Vagina (tissue), 2 donors: ENCODE results near the gene ADAM17. TPM values are rescaled to one million over a fixed set of nuclear protein-coding genes. Genes with fewer than 3 reads are reported as not detected.

Source experiments
- DNase-seq, 2 donors: peaks; one replicate each; pipeline ENCODE4 v3.0.0-alpha.2; 2017; ENCODE audit errors: extremely low spot score in 2 of 2
- H3K27ac ChIP-seq: fragments of 200-600 bp; sonication (generic); one replicate; pipeline ENCODE4 v1.5.1; 2019
- H3K27me3 ChIP-seq: fragments of 200-600 bp; sonication (generic); one replicate; pipeline ENCODE4 v1.5.1; 2019
- H3K36me3 ChIP-seq, 2 donors: fragments of 200-600 bp; sonication (generic); one replicate each; pipeline ENCODE4 v1.5.1; 2017 to 2019
- H3K4me1 ChIP-seq: fragments of 200-600 bp; sonication (generic); one replicate; pipeline ENCODE4 v1.5.1; 2019
- H3K4me3 ChIP-seq, 2 donors: fragments of 200-600 bp; sonication (generic); 1 replicate in 1 of 2; 2 replicates in 1 of 2; pipeline ENCODE4 v1.5.1; 2016 to 2019
- H3K9me3 ChIP-seq: fragments of 200-600 bp; sonication (generic); one replicate; pipeline ENCODE4 v1.5.1; 2019
- POLR2A ChIP-seq, 2 donors: fragments of 450-650 bp; IDR thresholded peaks; one replicate each; pipeline ENCODE4 v1.6.1; 2017; ENCODE audit warnings: antibody characterized with exemption in 2 of 2, mild to moderate bottlenecking in 2 of 2, moderate library complexity in 2 of 2
- POLR2AphosphoS5 ChIP-seq, 2 donors: sonication (generic); formaldehyde crosslinking; IDR thresholded peaks; one replicate each; pipeline ENCODE4 v1.9.0; 2017; ENCODE audit warnings: antibody characterized with exemption in 2 of 2, mild to moderate bottlenecking in 2 of 2, low read depth in 1 of 2; ENCODE audit not compliant: insufficient read depth in 1 of 2
- intact Hi-C: fragments of 100-400 bp; cut with DNase I; formaldehyde crosslinking; loops from one replicate; pipeline ENCODE4 v1.15.1; 2023
- total RNA-seq: library from RNA; depleted of rRNA; stranded (reverse); fragments of >200 nt; gene quantifications from one replicate; pipeline ENCODE4 v1.2.3, GENCODE V29; 2016
- TF ChIP-seq, protein P1 (sequence below), 3 experiments: fragments of 450-650 bp in 2 of 3; fragments of 200-600 bp in 1 of 3; sonication (generic) in 1 of 3; IDR thresholded peaks; one replicate each; pipeline ENCODE4 v1.5.1; 2017 to 2019; ENCODE audit warnings: antibody characterized with exemption in 3 of 3, mild to moderate bottlenecking in 2 of 3, moderate library complexity in 2 of 3

ADAM17 gene
- total RNA-seq, 1 donor from 2014 or later = 33.4 TPM

DNA sequence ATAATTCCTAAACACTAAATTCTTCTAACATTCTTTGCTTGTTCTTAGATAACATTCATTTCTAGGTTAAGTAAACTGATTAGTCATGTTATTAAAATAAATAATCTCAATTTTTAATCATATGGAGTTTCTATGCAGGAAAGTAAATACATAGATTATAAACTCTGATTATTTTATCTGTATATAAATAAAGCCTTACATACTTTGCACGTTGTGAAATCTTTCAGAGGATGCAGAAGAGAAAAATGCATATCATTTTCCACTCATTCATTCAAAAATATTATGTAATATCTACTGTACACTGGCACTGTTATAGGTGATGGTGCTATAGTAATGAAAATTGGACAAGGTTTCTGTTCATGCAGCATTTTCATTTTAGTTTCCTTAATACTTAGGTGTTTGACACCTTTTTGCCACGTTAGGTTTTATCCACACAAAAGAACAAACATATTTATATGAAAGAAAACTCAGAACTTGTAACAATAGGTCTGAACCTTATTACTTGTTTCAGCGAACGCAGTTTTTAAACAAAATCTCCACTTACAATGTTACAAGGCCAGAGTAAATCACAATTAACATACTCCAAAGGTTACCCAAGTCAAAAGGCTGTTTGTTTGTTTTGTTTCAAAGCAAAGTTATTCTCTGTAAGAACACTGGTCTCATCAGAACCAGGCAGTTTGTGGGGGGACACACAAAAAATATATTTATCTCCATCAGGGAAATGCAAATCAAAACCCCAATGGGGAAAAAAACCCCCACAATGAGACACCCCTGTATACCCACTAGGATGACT is 27.4 kb downstream of the ADAM17 start:
- intact Hi-C loops = no loop called here

DNA sequence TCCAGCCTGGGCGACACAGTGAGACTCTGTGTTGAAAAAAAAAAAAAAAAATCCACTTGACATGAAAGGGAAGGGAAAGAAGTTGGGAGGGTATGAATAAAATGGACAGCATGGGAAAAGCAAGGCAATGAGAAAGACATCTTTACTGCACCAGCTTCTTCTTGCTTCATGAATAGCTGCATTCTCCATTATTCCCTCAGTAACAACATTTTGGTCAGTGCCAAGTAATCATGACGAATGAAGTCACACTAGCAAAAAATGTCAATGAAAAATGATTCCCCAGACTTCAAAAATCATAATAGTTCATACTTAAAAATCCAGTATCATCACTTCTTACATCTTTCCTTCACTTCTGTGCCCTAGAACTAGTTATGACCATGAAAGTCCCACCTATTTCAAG is 30.4 kb downstream of the ADAM17 start:
- TF ChIP-seq POLR2AphosphoS5 (IDR thresholded peaks at IDR 0.05; ENCODE audit: insufficient read depth in 1 of 2, low read depth in 1 of 2) = no peak
- TF ChIP-seq, protein P1, sequence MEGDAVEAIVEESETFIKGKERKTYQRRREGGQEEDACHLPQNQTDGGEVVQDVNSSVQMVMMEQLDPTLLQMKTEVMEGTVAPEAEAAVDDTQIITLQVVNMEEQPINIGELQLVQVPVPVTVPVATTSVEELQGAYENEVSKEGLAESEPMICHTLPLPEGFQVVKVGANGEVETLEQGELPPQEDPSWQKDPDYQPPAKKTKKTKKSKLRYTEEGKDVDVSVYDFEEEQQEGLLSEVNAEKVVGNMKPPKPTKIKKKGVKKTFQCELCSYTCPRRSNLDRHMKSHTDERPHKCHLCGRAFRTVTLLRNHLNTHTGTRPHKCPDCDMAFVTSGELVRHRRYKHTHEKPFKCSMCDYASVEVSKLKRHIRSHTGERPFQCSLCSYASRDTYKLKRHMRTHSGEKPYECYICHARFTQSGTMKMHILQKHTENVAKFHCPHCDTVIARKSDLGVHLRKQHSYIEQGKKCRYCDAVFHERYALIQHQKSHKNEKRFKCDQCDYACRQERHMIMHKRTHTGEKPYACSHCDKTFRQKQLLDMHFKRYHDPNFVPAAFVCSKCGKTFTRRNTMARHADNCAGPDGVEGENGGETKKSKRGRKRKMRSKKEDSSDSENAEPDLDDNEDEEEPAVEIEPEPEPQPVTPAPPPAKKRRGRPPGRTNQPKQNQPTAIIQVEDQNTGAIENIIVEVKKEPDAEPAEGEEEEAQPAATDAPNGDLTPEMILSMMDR (IDR thresholded peaks at IDR 0.05) = no peak
- H3K4me3 ChIP-seq = no peak overlapping the region
- no peaks in the 10 kb centered on the region for H3K27me3 ChIP-seq
- H3K4me1 ChIP-seq = no peaks in the 10 kb centered on the region
- DNase-seq = no peak
- no peak overlapping the region for H3K27ac ChIP-seq
- intact Hi-C loops = no loop called here
- H3K36me3 ChIP-seq = peaks cover 0 to 37% of the 10 kb centered on the region in 2 donors
- no peaks in the 10 kb centered on the region for H3K9me3 ChIP-seq

More for the DNA sequence above, 27.4 kb downstream of the ADAM17 start:
- H3K9me3 ChIP-seq = no peaks in the 10 kb centered on the region
- no peaks in the 10 kb centered on the region for H3K4me1 ChIP-seq
- peaks cover 0 to 23% of the 10 kb centered on the region in 2 donors for H3K36me3 ChIP-seq
- no peak for DNase-seq
- no peak overlapping the region for H3K4me3 ChIP-seq
- H3K27me3 ChIP-seq = no peaks in the 10 kb centered on the region
- no peak overlapping the region for H3K27ac ChIP-seq
- no peak for TF ChIP-seq POLR2A (IDR thresholded peaks at IDR 0.05)
- TF ChIP-seq POLR2AphosphoS5 (IDR thresholded peaks at IDR 0.05; ENCODE audit: insufficient read depth in 1 of 2, low read depth in 1 of 2) = no peak
- TF ChIP-seq, protein P1 (IDR thresholded peaks at IDR 0.05) = no peak

DNA sequence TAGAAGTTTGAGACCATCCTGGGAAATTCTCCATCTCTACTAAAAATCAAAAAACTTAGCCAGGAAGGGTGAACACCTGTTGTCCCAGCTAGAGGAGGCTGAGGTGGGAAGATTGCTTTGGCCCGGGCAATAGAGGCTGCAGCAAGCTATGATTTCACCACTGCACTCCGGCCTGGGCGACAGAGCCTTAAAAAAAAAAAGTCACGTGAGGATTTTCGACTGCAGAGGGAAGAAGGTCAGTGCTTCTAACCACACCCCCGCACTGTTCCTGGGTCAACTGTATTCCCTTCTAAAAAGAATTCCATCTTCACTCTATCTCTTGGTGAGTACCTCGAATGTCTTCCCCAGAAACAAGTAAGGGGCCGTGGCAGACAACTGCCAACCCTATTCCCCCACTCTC is 31.3 kb downstream of the ADAM17 start:
- H3K4me3 ChIP-seq = no peak overlapping the region
- H3K4me1 ChIP-seq = no peaks in the 10 kb centered on the region
- H3K9me3 ChIP-seq = no peaks in the 10 kb centered on the region
- no peak for DNase-seq
- H3K27ac ChIP-seq = no peak overlapping the region
- intact Hi-C loops = no loop called here
- TF ChIP-seq POLR2AphosphoS5 (IDR thresholded peaks at IDR 0.05; ENCODE audit: insufficient read depth in 1 of 2, low read depth in 1 of 2) (no peak), POLR2A (IDR thresholded peaks at IDR 0.05) (no peak)
- TF ChIP-seq, protein P1 (IDR thresholded peaks at IDR 0.05) = no peak
- no peaks in the 10 kb centered on the region for H3K27me3 ChIP-seq
- H3K36me3 ChIP-seq = peaks cover 0 to 46% of the 10 kb centered on the region in 2 donors

DNA sequence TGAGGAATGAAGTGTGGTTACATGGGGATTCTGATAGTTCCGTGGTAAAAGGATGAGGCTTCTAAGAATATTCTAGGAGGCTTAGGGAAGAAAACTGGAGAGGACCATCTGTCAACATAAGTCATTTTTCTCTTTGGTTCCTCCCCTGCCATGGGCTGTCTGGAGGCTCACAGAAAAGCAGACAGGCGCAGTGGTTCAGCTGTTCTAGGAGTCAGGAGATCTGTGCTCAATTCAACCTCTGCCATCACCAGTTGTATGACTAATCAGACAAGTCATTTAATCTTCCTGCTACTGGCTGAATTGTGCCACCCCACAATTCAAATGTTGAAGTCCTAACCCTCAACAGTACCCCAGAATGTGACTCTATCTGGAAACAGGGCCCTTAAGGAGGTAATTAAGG is 36.4 kb downstream of the ADAM17 start:
- no peak overlapping the region for H3K4me3 ChIP-seq
- H3K9me3 ChIP-seq = no peaks in the 10 kb centered on the region
- no peak for DNase-seq
- no peaks in the 10 kb centered on the region for H3K4me1 ChIP-seq
- H3K27ac ChIP-seq = no peak overlapping the region
- H3K36me3 ChIP-seq = peaks cover 0 to 45% of the 10 kb centered on the region in 2 donors
- intact Hi-C loops = no loop called here
- H3K27me3 ChIP-seq = no peaks in the 10 kb centered on the region
- no peak for TF ChIP-seq POLR2AphosphoS5 (IDR thresholded peaks at IDR 0.05; ENCODE audit: insufficient read depth in 1 of 2, low read depth in 1 of 2)
- TF ChIP-seq POLR2A (IDR thresholded peaks at IDR 0.05) = no peak
- TF ChIP-seq, protein P1 (IDR thresholded peaks at IDR 0.05) = no peak

DNA sequence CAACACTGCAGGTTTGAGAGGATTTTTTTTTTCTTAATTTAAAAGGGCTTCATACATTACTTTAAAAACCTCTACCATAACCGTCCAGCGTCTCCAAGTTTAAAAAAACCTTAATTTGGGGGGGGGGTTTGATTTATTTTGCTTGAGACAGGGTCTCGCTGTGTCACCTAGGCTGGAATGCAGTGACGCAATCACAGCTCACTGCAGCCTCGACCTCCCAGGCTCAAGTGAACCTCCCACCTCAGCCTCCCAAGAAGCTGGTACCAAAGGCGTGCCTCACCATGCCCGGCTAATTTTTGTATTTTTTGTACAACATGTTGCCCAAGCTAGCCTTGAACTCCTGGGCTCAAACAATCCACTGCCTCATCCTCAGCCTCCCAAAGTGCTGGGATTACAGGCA is 36.9 kb downstream of the ADAM17 start:
- H3K4me1 ChIP-seq = no peaks in the 10 kb centered on the region
- intact Hi-C loops = no loop called here
- DNase-seq = no peak
- H3K4me3 ChIP-seq = no peak overlapping the region
- no peak overlapping the region for H3K27ac ChIP-seq
- H3K27me3 ChIP-seq = no peaks in the 10 kb centered on the region
- no peaks in the 10 kb centered on the region for H3K9me3 ChIP-seq
- TF ChIP-seq POLR2AphosphoS5 (IDR thresholded peaks at IDR 0.05; ENCODE audit: insufficient read depth in 1 of 2, low read depth in 1 of 2) = no peak
- TF ChIP-seq, protein P1 (IDR thresholded peaks at IDR 0.05) = no peak
- TF ChIP-seq POLR2A (IDR thresholded peaks at IDR 0.05) = no peak
- H3K36me3 ChIP-seq = peaks cover 0 to 45% of the 10 kb centered on the region in 2 donors
